A549 (cell line): Measurements from ENCODE around the gene LAMTOR2.

Source experiments
- EP300 ChIP-seq, 2 experiments: fragments of >200 bp; sonication (Bioruptor Twin); formaldehyde crosslinking; IDR thresholded peaks; 2 replicates in 1 of 2; 3 replicates in 1 of 2; pipeline ENCODE4 v1.6.1; 2016 to 2017
- TF ChIP-seq, protein P1 (sequence below): fragments of >200 bp; sonication (Bioruptor Twin); formaldehyde crosslinking; IDR thresholded peaks from 3 replicates; pipeline ENCODE4 v1.5.1; 2016

DNA sequence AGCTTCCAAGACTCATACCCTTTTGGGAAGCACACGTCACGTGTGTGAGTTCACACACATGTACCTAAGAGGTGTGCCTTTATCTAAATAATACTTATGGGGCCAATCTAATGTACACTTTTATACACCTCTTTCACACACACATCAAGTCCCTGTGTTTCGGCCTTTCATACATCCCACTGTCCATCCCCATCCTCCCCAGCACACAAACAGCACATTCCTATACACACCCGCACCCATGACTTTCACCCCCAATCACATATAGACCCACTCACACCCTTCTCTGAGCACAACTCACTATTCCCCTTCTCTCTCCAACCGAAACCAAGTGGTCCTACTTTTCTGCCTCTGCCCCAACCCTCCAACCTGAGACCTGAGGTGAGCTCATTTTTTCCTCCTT lies 24.1 kb downstream of the LAMTOR2 start:
- no peak for TF ChIP-seq EP300 (IDR thresholded peaks at IDR 0.05)
- TF ChIP-seq, protein P1, sequence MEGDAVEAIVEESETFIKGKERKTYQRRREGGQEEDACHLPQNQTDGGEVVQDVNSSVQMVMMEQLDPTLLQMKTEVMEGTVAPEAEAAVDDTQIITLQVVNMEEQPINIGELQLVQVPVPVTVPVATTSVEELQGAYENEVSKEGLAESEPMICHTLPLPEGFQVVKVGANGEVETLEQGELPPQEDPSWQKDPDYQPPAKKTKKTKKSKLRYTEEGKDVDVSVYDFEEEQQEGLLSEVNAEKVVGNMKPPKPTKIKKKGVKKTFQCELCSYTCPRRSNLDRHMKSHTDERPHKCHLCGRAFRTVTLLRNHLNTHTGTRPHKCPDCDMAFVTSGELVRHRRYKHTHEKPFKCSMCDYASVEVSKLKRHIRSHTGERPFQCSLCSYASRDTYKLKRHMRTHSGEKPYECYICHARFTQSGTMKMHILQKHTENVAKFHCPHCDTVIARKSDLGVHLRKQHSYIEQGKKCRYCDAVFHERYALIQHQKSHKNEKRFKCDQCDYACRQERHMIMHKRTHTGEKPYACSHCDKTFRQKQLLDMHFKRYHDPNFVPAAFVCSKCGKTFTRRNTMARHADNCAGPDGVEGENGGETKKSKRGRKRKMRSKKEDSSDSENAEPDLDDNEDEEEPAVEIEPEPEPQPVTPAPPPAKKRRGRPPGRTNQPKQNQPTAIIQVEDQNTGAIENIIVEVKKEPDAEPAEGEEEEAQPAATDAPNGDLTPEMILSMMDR: no peak
